Transverse colon (tissue), 3 donors: ENCODE measurements around the gene LRRTM2.

Source experiments
- CTCF ChIP-seq, 5 experiments: fragments of 200-600 bp in 3 of 5; fragments of 450-650 bp in 2 of 5; sonication (generic) in 3 of 5; IDR thresholded peaks; 1 replicate in 2 of 5; 2 replicates in 3 of 5; pipeline ENCODE4 v1.5.1; 2016 to 2017; ENCODE audit warnings: antibody characterized with exemption in 5 of 5, inconsistent platforms in 3 of 5, mild to moderate bottlenecking in 2 of 5, moderate library complexity in 1 of 5
- EP300 ChIP-seq: sonication (generic); formaldehyde crosslinking; IDR thresholded peaks from one replicate; pipeline ENCODE4 v1.6.1; 2017; ENCODE audit warnings: antibody characterized with exemption, low read depth
- POLR2A ChIP-seq: fragments of 450-650 bp; IDR thresholded peaks from one replicate; pipeline ENCODE4 v1.6.1; 2016; ENCODE audit warnings: antibody characterized with exemption, mild to moderate bottlenecking, moderate library complexity

GRCh38 chr5:138901716-138902115 lies 26.6 kb upstream of the LRRTM2 start:
- TF ChIP-seq CTCF (IDR thresholded peaks at IDR 0.05) (no peak), POLR2A (no peak), EP300 (no peak)
